Mesenchymal stem cell (in vitro differentiated cells and primary cell): ENCODE data around the gene TWIST2. TPM values are rescaled to one million over a fixed set of nuclear protein-coding genes. Genes with fewer than 3 reads are reported as not detected.

Experiments used
- DNase-seq: peaks from one replicate; pipeline ENCODE4 v3.0.0-alpha.2; 2013
- H2AFZ ChIP-seq: one replicate; pipeline ENCODE4 v1.6.1; 2013; ENCODE audit warnings: low read depth, mild to moderate bottlenecking, control low read depth, inconsistent platforms, low read length, moderate library complexity
- H2AK5ac ChIP-seq: 2 replicates; pipeline ENCODE4 v1.6.1; 2013; ENCODE audit warnings: low read length, moderate library complexity, mild to moderate bottlenecking, inconsistent platforms; ENCODE audit not compliant: severe bottlenecking
- H2BK120ac ChIP-seq: one replicate; pipeline ENCODE4 v1.6.1; 2013; ENCODE audit warnings: low read depth, mild to moderate bottlenecking, inconsistent platforms, low read length, moderate library complexity
- H2BK12ac ChIP-seq, 2 experiments: one replicate each; pipeline ENCODE4 v1.6.1; 2013; ENCODE audit warnings: inconsistent platforms in 2 of 2, low read length in 2 of 2, mild to moderate bottlenecking in 2 of 2, moderate library complexity in 2 of 2, control low read depth in 1 of 2
- H2BK15ac ChIP-seq: one replicate; pipeline ENCODE4 v1.6.1; 2013; ENCODE audit warnings: mild to moderate bottlenecking, low read depth, inconsistent platforms; ENCODE audit not compliant: poor library complexity, severe bottlenecking
- H2BK5ac ChIP-seq: 2 replicates; pipeline ENCODE4 v1.6.1; 2013; ENCODE audit warnings: low read depth, mild to moderate bottlenecking, low read length, control low read depth, inconsistent platforms; ENCODE audit not compliant: poor library complexity, severe bottlenecking
- H3K14ac ChIP-seq, 2 experiments: one replicate each; pipeline ENCODE4 v1.6.1; 2013; ENCODE audit warnings: inconsistent platforms in 2 of 2, low read length in 2 of 2, control low read depth in 1 of 2, mild to moderate bottlenecking in 1 of 2, moderate library complexity in 1 of 2
- H3K18ac ChIP-seq, 2 experiments: one replicate each; pipeline ENCODE4 v1.6.1; 2013; ENCODE audit warnings: inconsistent platforms in 2 of 2, low read length in 2 of 2, control low read depth in 1 of 2, low read depth in 1 of 2, mild to moderate bottlenecking in 1 of 2
- H3K23ac ChIP-seq, 2 experiments: one replicate each; pipeline ENCODE4 v1.6.1; 2013; ENCODE audit warnings: inconsistent platforms in 2 of 2, low read length in 2 of 2, mild to moderate bottlenecking in 2 of 2, moderate library complexity in 2 of 2, control low read depth in 1 of 2
- H3K27ac ChIP-seq: 2 replicates; pipeline ENCODE4 v1.5.1; 2013; ENCODE audit warnings: mild to moderate bottlenecking, moderate library complexity, low read length, control low read depth, inconsistent platforms; ENCODE audit not compliant: poor library complexity, severe bottlenecking
- H3K27me3 ChIP-seq, 2 experiments: 2 replicates each; pipeline versions ENCODE4 v1.6.1 to v1.7.0; 2013; ENCODE audit warnings: low read length in 2 of 2, mild to moderate bottlenecking in 2 of 2, moderate library complexity in 2 of 2, control low read depth in 1 of 2, inconsistent platforms in 1 of 2; ENCODE audit not compliant: control insufficient read depth in 1 of 2, insufficient read depth in 1 of 2
- H3K36me3 ChIP-seq, 2 experiments: 2 replicates each; pipeline versions ENCODE4 v1.6.1 to v1.7.0; 2013; ENCODE audit warnings: low read length in 2 of 2, control low read depth in 1 of 2, inconsistent platforms in 1 of 2, low read depth in 1 of 2, mild to moderate bottlenecking in 1 of 2; ENCODE audit not compliant: insufficient read depth in 2 of 2, control insufficient read depth in 1 of 2
- H3K4ac ChIP-seq, 2 experiments: one replicate each; pipeline ENCODE4 v1.6.1; 2013; ENCODE audit warnings: inconsistent platforms in 2 of 2, low read length in 2 of 2, mild to moderate bottlenecking in 2 of 2, moderate library complexity in 2 of 2, control low read depth in 1 of 2, low read depth in 1 of 2
- H3K4me1 ChIP-seq: 2 replicates; pipeline ENCODE4 v1.6.1; 2013; ENCODE audit warnings: low read depth, low read length, control low read depth; ENCODE audit not compliant: control insufficient read depth, insufficient read depth
- H3K4me2 ChIP-seq: 2 replicates; pipeline ENCODE4 v1.6.1; 2013; ENCODE audit warnings: low read length, mild to moderate bottlenecking, inconsistent platforms; ENCODE audit not compliant: poor library complexity, severe bottlenecking
- H3K4me3 ChIP-seq, 2 experiments: 2 replicates each; pipeline versions ENCODE4 v1.5.1 to v1.7.0; 2013; ENCODE audit warnings: low read length in 2 of 2, mild to moderate bottlenecking in 2 of 2, control low read depth in 1 of 2, low read depth in 1 of 2; ENCODE audit not compliant: insufficient read depth in 1 of 2
- H3K79me1 ChIP-seq: replicated peaks from 2 replicates; pipeline ENCODE4 v1.6.1; 2013; ENCODE audit warnings: mild to moderate bottlenecking, control low read depth, low read length, inconsistent platforms; ENCODE audit not compliant: poor library complexity, severe bottlenecking
- H3K9ac ChIP-seq: 2 replicates; pipeline ENCODE4 v1.7.0; 2013; ENCODE audit warnings: mild to moderate bottlenecking, low read length, moderate library complexity
- H3K9me3 ChIP-seq: 2 replicates; pipeline ENCODE4 v1.7.0; 2013; ENCODE audit warnings: mild to moderate bottlenecking, low read length; ENCODE audit not compliant: control insufficient read depth
- H4K8ac ChIP-seq: one replicate; pipeline ENCODE4 v1.6.1; 2013; ENCODE audit warnings: inconsistent platforms, mild to moderate bottlenecking, low read length, moderate library complexity
- H4K91ac ChIP-seq: one replicate; pipeline ENCODE4 v1.6.1; 2013; ENCODE audit warnings: mild to moderate bottlenecking, low read length, inconsistent platforms
- WGBS: methylation state at CpG from one replicate; pipeline ENCODE4 v1.1.7; 2013; ENCODE audit warnings: mixed read lengths; 5-methylcytosine and 5-hydroxymethylcytosine counted together
- polyA plus RNA-seq, 2 experiments: library from polyadenylated mRNA; stranded (reverse); fragments of 200-250 nt; gene quantifications; one replicate each; pipeline ENCODE4 v1.2.3, GENCODE V29; 2013

TWIST2 gene
- polyA plus RNA-seq (2013, experiment 1 of 2) = 11.1 TPM
- 11.7 TPM for polyA plus RNA-seq (2013, experiment 2 of 2)

GRCh38 chr2:238847841-238848690 is at the start of gene TWIST2:
Gene TWIST2, plus strand, starts transcription at chr2:238848085. Its CDS starts 131 bp downstream, at chr2:238848216.
- H2AK5ac ChIP-seq = no peak within 1 kb of the TSS
- H2BK120ac ChIP-seq = peak within 1 kb of the TSS; percentile 64
- H4K8ac ChIP-seq = peak within 1 kb of the TSS; percentile 99
- peak; percentile 87 for DNase-seq
- peaks cover 0 to 29% of the 10 kb centered on the region in 2 experiments for H3K36me3 ChIP-seq
- peak within 1 kb of the TSS in 1 of 2 experiments; percentile 100 for H3K14ac ChIP-seq
- H3K4ac ChIP-seq = peak within 1 kb of the TSS; percentile 93 to 99
- peaks cover 0 to 69% of the 10 kb centered on the region in 2 experiments for H3K27me3 ChIP-seq
- peak within 1 kb of the TSS; percentile 66 for H2BK15ac ChIP-seq
- under 1% methylated on average over 75 of the region's 90 CpGs for WGBS
- H3K9ac ChIP-seq = peak within 1 kb of the TSS; percentile 99
- no peak within 1 kb of the TSS for H3K27ac ChIP-seq
- peak within 1 kb of the TSS; percentile 96 to 99 for H3K18ac ChIP-seq
- no peaks in the 10 kb centered on the region for H3K9me3 ChIP-seq
- H2BK12ac ChIP-seq = peak within 1 kb of the TSS; percentile 50 to 94
- peak within 1 kb of the TSS; percentile 91 for H3K4me2 ChIP-seq
- H2BK5ac ChIP-seq = peak within 1 kb of the TSS; percentile 12
- H3K4me1 ChIP-seq = peaks cover 28% of the 10 kb centered on the region
- H3K79me1 ChIP-seq = no peaks in the 10 kb centered on the region
- H4K91ac ChIP-seq = peak within 1 kb of the TSS; percentile 94
- peak within 1 kb of the TSS; percentile 88 for H2AFZ ChIP-seq
- H3K4me3 ChIP-seq = peak within 1 kb of the TSS; percentile 55 to 98
- H3K23ac ChIP-seq = peak within 1 kb of the TSS; percentile 99

- no peak overlapping the region for H2AK5ac ChIP-seq
These were observed 46.1 kb upstream of the TWIST2 start for GRCh38 chr2:238801791-238802190.

GRCh38 chr2:238802957-238803356 is 44.9 kb upstream of the TWIST2 start:
- DNase-seq = no peak
- H3K14ac ChIP-seq = no peak overlapping the region
- no peak overlapping the region for H2BK5ac ChIP-seq
- H3K18ac ChIP-seq = no peak overlapping the region
- 33% methylated on average over 1 of the region's 4 CpGs for WGBS
- H2BK12ac ChIP-seq = no peak overlapping the region
- H2AK5ac ChIP-seq = no peak overlapping the region
- H2AFZ ChIP-seq = no peak overlapping the region
- H2BK15ac ChIP-seq = no peak overlapping the region
- peaks cover 0 to 13% of the 10 kb centered on the region in 2 experiments for H3K27me3 ChIP-seq
- H3K27ac ChIP-seq = no peak overlapping the region
- H3K36me3 ChIP-seq = no peaks in the 10 kb centered on the region
- H3K4me3 ChIP-seq = no peak overlapping the region
- H3K4ac ChIP-seq = no peak overlapping the region
- no peaks in the 10 kb centered on the region for H3K79me1 ChIP-seq
- no peak overlapping the region for H2BK120ac ChIP-seq
- H3K9me3 ChIP-seq = peaks cover 9% of the 10 kb centered on the region
- no peak overlapping the region for H3K23ac ChIP-seq
- H4K8ac ChIP-seq = no peak overlapping the region
- H3K9ac ChIP-seq = no peak overlapping the region
- no peaks in the 10 kb centered on the region for H3K4me1 ChIP-seq
- no peak overlapping the region for H4K91ac ChIP-seq
- no peak overlapping the region for H3K4me2 ChIP-seq

More at GRCh38 chr2:238801791-238802190, 46.1 kb upstream of the TWIST2 start:
- Histone ChIP-seq H4K8ac (no peak overlapping the region), H3K27me3 (peaks cover 10 to 13% of the 10 kb centered on the region in 2 experiments), H3K4me1 (no peaks in the 10 kb centered on the region), H2BK120ac (no peak overlapping the region), H4K91ac (no peak overlapping the region), H3K23ac (no peak overlapping the region), H3K4ac (no peak overlapping the region), H2BK15ac (no peak overlapping the region), H3K14ac (no peak overlapping the region), H3K27ac (no peak overlapping the region), H3K18ac (no peak overlapping the region), H3K36me3 (no peaks in the 10 kb centered on the region), H2AFZ (no peak overlapping the region), H2BK5ac (no peak overlapping the region), H3K79me1 (no peaks in the 10 kb centered on the region), H3K4me2 (no peak overlapping the region), H3K4me3 (no peak overlapping the region), H3K9ac (no peak overlapping the region), H2BK12ac (no peak overlapping the region), H3K9me3 (no peaks in the 10 kb centered on the region)
- WGBS = 84% methylated on average over 8 of the region's 8 CpGs
- no peak for DNase-seq
